Suprapubic skin (tissue), 4 donors: ENCODE results near the gene SEPTIN10. TPM values are rescaled to one million over a fixed set of nuclear protein-coding genes. Genes with fewer than 3 reads are reported as not detected.

ENCODE experiments used
- DNase-seq, 2 donors: peaks; one replicate each; pipeline ENCODE4 v3.0.0-alpha.2; 2019; ENCODE audit warnings: low spot score in 2 of 2
- H3K27ac ChIP-seq: fragments of 200-600 bp; sonication (generic); one replicate; pipeline ENCODE4 v1.5.1; 2019
- H3K27me3 ChIP-seq: fragments of 200-600 bp; sonication (generic); one replicate; pipeline ENCODE4 v1.5.1; 2019
- H3K36me3 ChIP-seq: fragments of 200-600 bp; sonication (generic); one replicate; pipeline ENCODE4 v1.5.1; 2019
- H3K4me1 ChIP-seq: fragments of 200-600 bp; sonication (generic); one replicate; pipeline ENCODE4 v1.5.1; 2019
- H3K4me3 ChIP-seq: fragments of 200-600 bp; sonication (generic); one replicate; pipeline ENCODE4 v1.5.1; 2019; ENCODE audit warnings: mild to moderate bottlenecking
- H3K9me3 ChIP-seq: fragments of 200-600 bp; sonication (generic); one replicate; pipeline ENCODE4 v1.5.1; 2019
- CTCF ChIP-seq, 2 donors: fragments of 200-600 bp in 1 of 2; fragments of 450-650 bp in 1 of 2; sonication (generic) in 1 of 2; IDR thresholded peaks; one replicate each; pipeline ENCODE4 v1.5.1; 2016 to 2019; ENCODE audit warnings: antibody characterized with exemption in 2 of 2, mild to moderate bottlenecking in 1 of 2, moderate library complexity in 1 of 2
- EP300 ChIP-seq: sonication (generic); formaldehyde crosslinking; IDR thresholded peaks from one replicate; pipeline ENCODE4 v1.6.1; 2017; ENCODE audit warnings: antibody characterized with exemption
- POLR2A ChIP-seq, 2 donors: fragments of 450-650 bp; IDR thresholded peaks; one replicate each; pipeline ENCODE4 v1.6.1; 2017; ENCODE audit warnings: antibody characterized with exemption in 2 of 2, mild to moderate bottlenecking in 2 of 2, moderate library complexity in 2 of 2
- POLR2AphosphoS5 ChIP-seq, 3 donors: sonication (generic); formaldehyde crosslinking; IDR thresholded peaks; one replicate each; pipeline ENCODE4 v1.6.1; 2017; ENCODE audit warnings: antibody characterized with exemption in 3 of 3
- WGBS: methylation state at CpG from one replicate; pipeline ENCODE4 v1.1.5; 2018; 5-methylcytosine and 5-hydroxymethylcytosine counted together
- total RNA-seq, 4 donors: library from RNA; depleted of rRNA; stranded (reverse); fragments of >200 nt; gene quantifications; one replicate each; pipeline ENCODE4 v1.1.0, GENCODE V29; 2016

The SEPTIN10 gene
- total RNA-seq, 4 donors from 2014 or later: 92.7 to 152 (median 110) TPM

- H3K27ac ChIP-seq: no peak overlapping the region
- 52% methylated on average over 4 of the region's 4 CpGs for WGBS
- no peaks in the 10 kb centered on the region for H3K9me3 ChIP-seq
Observed at GRCh38 chr2:109519513-109519912, 94.3 kb downstream of the SEPTIN10 start.

GRCh38 chr2:109517118-109517889 is 96.5 kb downstream of the SEPTIN10 start:
- no peak overlapping the region for H3K27ac ChIP-seq
- DNase-seq: no peak
- H3K4me3 ChIP-seq: no peak overlapping the region
- no peaks in the 10 kb centered on the region for H3K27me3 ChIP-seq
- no peaks in the 10 kb centered on the region for H3K36me3 ChIP-seq
- H3K4me1 ChIP-seq: peaks cover 30% of the 10 kb centered on the region
- TF ChIP-seq POLR2A (IDR thresholded peaks at IDR 0.05) (no peak), POLR2AphosphoS5 (IDR thresholded peaks at IDR 0.05) (no peak)
- no peaks in the 10 kb centered on the region for H3K9me3 ChIP-seq
- WGBS: 61% methylated on average over 15 of the region's 26 CpGs

More at GRCh38 chr2:109519513-109519912, 94.3 kb downstream of the SEPTIN10 start:
- H3K4me3 ChIP-seq: no peak overlapping the region
- no peaks in the 10 kb centered on the region for H3K27me3 ChIP-seq
- no peaks in the 10 kb centered on the region for H3K36me3 ChIP-seq
- TF ChIP-seq POLR2A (IDR thresholded peaks at IDR 0.05) (no peak), CTCF (IDR thresholded peaks at IDR 0.05) (no peak), POLR2AphosphoS5 (IDR thresholded peaks at IDR 0.05) (no peak)
- no peak for DNase-seq
- peaks cover 13% of the 10 kb centered on the region for H3K4me1 ChIP-seq

DNA sequence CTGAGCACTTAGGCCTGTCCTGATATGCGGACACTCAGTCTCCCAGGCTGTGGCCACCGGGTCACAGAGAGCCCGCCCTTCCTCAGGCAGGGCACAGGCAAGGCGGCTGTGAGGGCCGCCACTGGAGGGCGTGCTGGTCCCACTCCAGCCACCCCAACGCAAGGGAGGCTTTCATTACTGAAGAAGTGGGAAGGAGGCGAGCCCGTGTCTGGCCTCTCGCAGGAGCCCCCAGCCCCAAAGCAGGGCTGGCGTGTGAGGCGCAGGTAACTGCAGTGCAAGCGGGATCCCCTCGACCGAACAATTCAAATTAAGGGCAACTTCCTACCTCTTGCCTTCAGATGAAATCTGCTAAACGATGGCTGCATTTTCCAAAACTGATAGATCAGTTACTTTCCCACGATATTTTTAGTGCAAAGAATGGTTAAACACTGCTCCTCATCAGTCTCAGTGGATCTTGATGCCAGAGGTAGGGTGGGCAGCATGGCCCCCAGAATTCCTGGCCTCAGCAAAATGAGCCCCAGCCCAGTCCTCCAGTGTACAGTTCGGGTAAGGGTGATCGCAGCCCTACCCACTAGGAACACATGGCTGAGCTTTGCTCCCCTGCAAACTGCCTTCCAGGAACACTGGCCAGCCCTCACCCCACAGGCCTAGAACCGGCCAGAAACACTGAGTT is 97.2 kb downstream of the SEPTIN10 start:
- H3K4me3 ChIP-seq: no peak overlapping the region
- H3K27me3 ChIP-seq: no peaks in the 10 kb centered on the region
- no peak for DNase-seq
- H3K4me1 ChIP-seq: peaks cover 31% of the 10 kb centered on the region
- 78% methylated on average over 11 of the region's 20 CpGs for WGBS
- no peaks in the 10 kb centered on the region for H3K36me3 ChIP-seq
- H3K9me3 ChIP-seq: no peaks in the 10 kb centered on the region
- H3K27ac ChIP-seq: no peak overlapping the region
- TF ChIP-seq POLR2AphosphoS5 (IDR thresholded peaks at IDR 0.05) (no peak), CTCF (IDR thresholded peaks at IDR 0.05) (peak in 1 of 2 donors; percentile 39)

DNA sequence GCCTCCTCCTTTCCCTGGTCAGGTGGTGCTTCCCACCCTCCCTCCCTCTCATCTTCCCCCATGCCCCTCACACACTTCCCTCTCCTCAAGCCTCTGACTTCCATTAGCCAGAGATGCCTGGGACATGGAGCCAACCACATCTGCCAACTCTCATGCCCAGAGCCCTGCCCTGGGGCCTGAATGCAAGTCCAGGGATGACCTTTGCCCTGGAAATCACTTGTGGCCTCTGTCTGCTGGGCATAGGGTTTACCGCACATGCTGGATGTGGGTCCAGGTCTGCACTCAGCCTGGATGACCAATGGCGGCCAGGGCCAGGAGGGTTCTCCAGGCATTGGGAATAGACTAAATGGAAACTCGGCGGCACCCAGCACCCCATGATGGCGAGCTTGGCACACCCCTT is 98.9 kb downstream of the SEPTIN10 start:
- TF ChIP-seq POLR2A (IDR thresholded peaks at IDR 0.05) (no peak), EP300 (no peak), CTCF (IDR thresholded peaks at IDR 0.05) (no peak), POLR2AphosphoS5 (IDR thresholded peaks at IDR 0.05) (no peak)
- H3K4me3 ChIP-seq: no peak overlapping the region
- no peaks in the 10 kb centered on the region for H3K9me3 ChIP-seq
- H3K27ac ChIP-seq: peak overlapping the region; percentile 86
- no peaks in the 10 kb centered on the region for H3K36me3 ChIP-seq
- DNase-seq: no peak
- H3K4me1 ChIP-seq: peaks cover 31% of the 10 kb centered on the region
- WGBS: 95% methylated on average over 3 of the region's 5 CpGs
- no peaks in the 10 kb centered on the region for H3K27me3 ChIP-seq

DNA sequence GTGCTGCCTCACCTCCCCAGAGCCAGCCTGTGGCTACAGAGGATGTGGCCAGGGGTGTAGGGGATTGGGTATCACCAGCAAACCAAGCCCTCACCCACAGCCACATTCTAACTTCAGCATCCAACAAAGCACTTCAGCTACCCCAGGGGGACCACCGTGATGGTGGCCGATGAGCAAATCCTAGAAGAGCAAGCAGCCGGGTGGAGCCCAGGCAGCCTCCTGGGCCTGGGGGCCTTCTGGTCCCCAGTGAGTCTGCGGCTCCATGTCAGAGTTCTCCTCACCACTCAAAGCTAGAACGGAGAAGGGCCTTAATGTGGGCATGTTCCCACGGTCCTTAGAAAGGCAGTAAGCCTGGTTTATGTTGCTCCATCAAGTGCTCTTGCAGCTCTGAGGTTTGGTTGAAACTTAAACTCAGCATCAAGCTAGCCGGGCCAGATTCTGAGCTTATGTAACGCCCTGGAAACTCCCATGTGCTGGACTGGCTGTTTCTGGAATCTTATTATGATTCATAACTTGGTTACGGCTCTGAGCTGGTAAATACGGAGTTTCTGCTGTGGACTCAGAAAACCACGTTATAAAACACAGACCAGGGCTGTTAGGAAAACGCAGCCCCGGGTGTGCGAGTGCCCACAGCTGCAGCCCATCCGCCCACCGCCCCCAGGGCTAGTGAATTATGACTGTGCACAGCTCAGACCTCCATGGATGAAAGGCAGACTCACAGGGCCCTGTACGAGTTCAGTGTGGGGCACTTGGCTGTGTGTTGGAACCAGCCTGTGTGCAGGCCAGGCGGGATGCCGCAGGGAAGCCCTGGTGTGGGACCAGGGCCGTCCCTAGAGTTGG is 99.8 kb downstream of the SEPTIN10 start:
- no peak for DNase-seq
- Histone ChIP-seq H3K9me3 (no peaks in the 10 kb centered on the region), H3K27ac (peak overlapping the region; percentile 86), H3K4me1 (peaks cover 31% of the 10 kb centered on the region), H3K27me3 (no peaks in the 10 kb centered on the region), H3K4me3 (no peak overlapping the region), H3K36me3 (no peaks in the 10 kb centered on the region)
- TF ChIP-seq CTCF (IDR thresholded peaks at IDR 0.05) (no peak), POLR2A (IDR thresholded peaks at IDR 0.05) (no peak), EP300 (no peak), POLR2AphosphoS5 (IDR thresholded peaks at IDR 0.05) (no peak)
- WGBS: 18% methylated on average over 14 of the region's 20 CpGs
